Measurements from ENCODE around the gene TGFB3. TPM values are rescaled to one million over a fixed set of nuclear protein-coding genes. Genes with fewer than 3 reads are reported as not detected.

The TGFB3 gene
- total and polyA plus RNA-seq, 4 donors = 2.1 to 5.8 (median 3.2) TPM

- Histone ChIP-seq H3K27ac (ENCODE audit: low read depth in 1 of 2, low read length in 2 of 2) (no peak overlapping the region), H3K9ac (ENCODE audit: low read depth in 1 of 2, low read length in 2 of 2) (no peak overlapping the region), H3K4me1 (ENCODE audit: control insufficient read depth in 4 of 4, insufficient read depth in 4 of 4, low read length in 3 of 4) (no peaks in the 10 kb centered on the region), H3K36me3 (ENCODE audit: control insufficient read depth in 4 of 4, insufficient read depth in 3 of 4, low read depth in 1 of 4, low read length in 3 of 4) (peaks cover 0 to 47% (median 3%) of the 10 kb centered on the region in 4 donors), H3K9me3 (ENCODE audit: control insufficient read depth in 4 of 4, low read length in 3 of 4) (no peaks in the 10 kb centered on the region), H3K4me3 (ENCODE audit: low read depth in 1 of 3, low read length in 3 of 3) (no peak overlapping the region), H3K27me3 (ENCODE audit: control insufficient read depth in 4 of 4, insufficient read depth in 4 of 4, low read length in 3 of 4) (no peaks in the 10 kb centered on the region)
- no peak for DNase-seq (ENCODE audit: low spot score)
- TF ChIP-seq YY1 (IDR thresholded peaks at IDR 0.05) (no peak), MAX (IDR thresholded peaks at IDR 0.05) (no peak), REST (IDR thresholded peaks at IDR 0.05) (no peak), ATF3 (IDR thresholded peaks at IDR 0.05) (no peak), FOXA2 (IDR thresholded peaks at IDR 0.05) (no peak), GABPA (IDR thresholded peaks at IDR 0.05 in 1 of 2, conservative IDR thresholded peaks at IDR 0.05 in 1 of 2) (no peak), HNF4G (IDR thresholded peaks at IDR 0.05) (no peak), ZBTB33 (IDR thresholded peaks at IDR 0.05) (no peak)
- 87% methylated on average over 3 of the region's 3 CpGs for WGBS
These were observed 20.1 kb downstream of the TGFB3 start for GRCh38 chr14:75961662-75962061.

- Histone ChIP-seq H3K9ac (ENCODE audit: low read depth in 1 of 2, low read length in 2 of 2) (no peak overlapping the region), H3K4me3 (ENCODE audit: low read depth in 1 of 3, low read length in 3 of 3) (no peak overlapping the region), H3K27me3 (ENCODE audit: control insufficient read depth in 4 of 4, insufficient read depth in 4 of 4, low read length in 3 of 4) (no peaks in the 10 kb centered on the region), H3K36me3 (ENCODE audit: control insufficient read depth in 4 of 4, insufficient read depth in 3 of 4, low read depth in 1 of 4, low read length in 3 of 4) (peaks cover 0 to 33% (median 3%) of the 10 kb centered on the region in 4 donors), H3K27ac (ENCODE audit: low read depth in 1 of 2, low read length in 2 of 2) (no peak overlapping the region), H3K9me3 (ENCODE audit: control insufficient read depth in 4 of 4, low read length in 3 of 4) (no peaks in the 10 kb centered on the region), H3K4me1 (ENCODE audit: control insufficient read depth in 4 of 4, insufficient read depth in 4 of 4, low read length in 3 of 4) (no peaks in the 10 kb centered on the region)
- no peak for DNase-seq (ENCODE audit: low spot score)
- WGBS = 88% methylated on average over 6 of the region's 6 CpGs
- TF ChIP-seq RXRA (IDR thresholded peaks at IDR 0.05) (peak in 1 of 2 donors; percentile 42), CTCF (IDR thresholded peaks at IDR 0.05; ENCODE audit: low read depth, low read length, missing input control) (no peak)
These were observed 21.6 kb downstream of the TGFB3 start for GRCh38 chr14:75960231-75960630.

Data from liver (tissue), 9 donors.